ENCODE data around the gene CDH4. TPM values are rescaled to one million over a fixed set of nuclear protein-coding genes. Genes with fewer than 3 reads are reported as not detected.

Gene CDH4
- total RNA-seq, 1 experiment from 2014 or later = not detected

GRCh38 chr20:61325718-61326117, 73.7 kb downstream of the CDH4 start:
- Histone ChIP-seq H3K27me3 (replicated peaks; ENCODE audit: control insufficient read depth, insufficient read depth, low read length) (no peaks in the 10 kb centered on the region; the same call in 1 of the 2 replicates), H3K9me3 (no peaks in the 10 kb centered on the region), H3K4me3 (ENCODE audit: low read depth, low read length) (no peak overlapping the region), H3K4me1 (no peaks in the 10 kb centered on the region), H3K36me3 (ENCODE audit: control insufficient read depth, insufficient read depth, low read length) (no peaks in the 10 kb centered on the region)
- ChIA-PET POLR2A (no interaction called here), CTCF (no interaction called here)
- intact Hi-C loops (cut with micrococcal nuclease; ENCODE audit: unreplicated experiment) = no loop called here
- no peak overlapping the region for H3K27ac Mint-ChIP-seq (ENCODE audit: unreplicated experiment)
- no peak for TF ChIP-seq CTCF (IDR thresholded peaks at IDR 0.05; ENCODE audit: insufficient read depth in 1 of 2, low read depth in 1 of 2, low read length in 1 of 2, severe bottlenecking in 1 of 2, unreplicated experiment in 1 of 2)
- no peak overlapping the region for H3K4me3 Mint-ChIP-seq (ENCODE audit: unreplicated experiment)
- no peaks in the 10 kb centered on the region for H3K9me3 Mint-ChIP-seq (ENCODE audit: unreplicated experiment)
- no peak for DNase-seq
- BruUV-seq (replicated peaks) = no TSS peak
- no peaks in the 10 kb centered on the region for H3K36me3 Mint-ChIP-seq (ENCODE audit: insufficient read depth, unreplicated experiment)
- H3K4me1 Mint-ChIP-seq (ENCODE audit: low read depth, unreplicated experiment) = no peaks in the 10 kb centered on the region
- peaks cover 18% of the 10 kb centered on the region for H3K27me3 Mint-ChIP-seq (ENCODE audit: insufficient read depth, unreplicated experiment)

GRCh38 chr20:61328911-61329558, 77.0 kb downstream of the CDH4 start:
- Histone ChIP-seq H3K36me3 (ENCODE audit: control insufficient read depth, insufficient read depth, low read length) (no peaks in the 10 kb centered on the region), H3K4me1 (no peaks in the 10 kb centered on the region), H3K4me3 (ENCODE audit: low read depth, low read length) (no peak overlapping the region), H3K9me3 (no peaks in the 10 kb centered on the region), H3K27me3 (replicated peaks; ENCODE audit: control insufficient read depth, insufficient read depth, low read length) (no peaks in the 10 kb centered on the region)
- H3K9me3 Mint-ChIP-seq (ENCODE audit: unreplicated experiment) = no peaks in the 10 kb centered on the region
- H3K27ac Mint-ChIP-seq (ENCODE audit: unreplicated experiment) = no peak overlapping the region
- DNase-seq = no peak
- H3K36me3 Mint-ChIP-seq (ENCODE audit: insufficient read depth, unreplicated experiment) = no peaks in the 10 kb centered on the region
- H3K4me3 Mint-ChIP-seq (ENCODE audit: unreplicated experiment) = no peak overlapping the region
- no peaks in the 10 kb centered on the region for H3K4me1 Mint-ChIP-seq (ENCODE audit: low read depth, unreplicated experiment)
- CTCF ChIA-PET = interaction anchor here (0.6 kb wide), 1 partner anchor 57 kb away, joined by 3 read pairs; no protein-coding TSS in a partner anchor
- peaks cover 9% of the 10 kb centered on the region for H3K27me3 Mint-ChIP-seq (ENCODE audit: insufficient read depth, unreplicated experiment)
- no peak for TF ChIP-seq CTCF (IDR thresholded peaks at IDR 0.05; ENCODE audit: insufficient read depth in 1 of 2, low read depth in 1 of 2, low read length in 1 of 2, severe bottlenecking in 1 of 2, unreplicated experiment in 1 of 2)
- BruUV-seq (replicated peaks) = no TSS peak
- POLR2A ChIA-PET = no interaction called here
- intact Hi-C loops (cut with micrococcal nuclease; ENCODE audit: unreplicated experiment) = no loop called here

- Histone ChIP-seq H3K9me3 (no peaks in the 10 kb centered on the region), H3K36me3 (ENCODE audit: control insufficient read depth, insufficient read depth, low read length) (no peaks in the 10 kb centered on the region), H3K4me3 (ENCODE audit: low read depth, low read length) (no peak overlapping the region), H3K4me1 (no peaks in the 10 kb centered on the region), H3K27me3 (replicated peaks; ENCODE audit: control insufficient read depth, insufficient read depth, low read length) (no peaks in the 10 kb centered on the region)
- no TSS peak for BruUV-seq (replicated peaks)
- Mint-ChIP-seq H3K9me3 (ENCODE audit: unreplicated experiment) (no peaks in the 10 kb centered on the region), H3K4me3 (ENCODE audit: unreplicated experiment) (no peak overlapping the region), H3K4me1 (ENCODE audit: low read depth, unreplicated experiment) (no peaks in the 10 kb centered on the region), H3K36me3 (ENCODE audit: insufficient read depth, unreplicated experiment) (no peaks in the 10 kb centered on the region), H3K27ac (ENCODE audit: unreplicated experiment) (no peak overlapping the region), H3K27me3 (ENCODE audit: insufficient read depth, unreplicated experiment) (peaks cover 3% of the 10 kb centered on the region)
- no peak for DNase-seq
- ChIA-PET CTCF (no interaction called here), POLR2A (no interaction called here)
- TF ChIP-seq CTCF (IDR thresholded peaks at IDR 0.05; ENCODE audit: insufficient read depth in 1 of 2, low read depth in 1 of 2, low read length in 1 of 2, severe bottlenecking in 1 of 2, unreplicated experiment in 1 of 2) = no peak
- intact Hi-C loops (cut with micrococcal nuclease; ENCODE audit: unreplicated experiment) = no loop called here
These were observed 78.4 kb downstream of the CDH4 start for GRCh38 chr20:61330441-61330840.
